C1 segment of cervical spinal cord (tissue), 14 donors: ENCODE results near the gene SLC18A2.
A peak's percentile ranks its signal among the peaks of the same experiment; 100 is the strongest.
"Not testable (repeated sequence)": the region's sequence is repeated elsewhere in the genome, so short reads cannot be mapped to it uniquely, and the experiment has no call there.

Experiments used
- DNase-seq, 14 donors: peaks; one replicate each; lab custom pipeline; 2025; lab: John Stamatoyannopoulos, UW

SLC18A2 gene

DNA sequence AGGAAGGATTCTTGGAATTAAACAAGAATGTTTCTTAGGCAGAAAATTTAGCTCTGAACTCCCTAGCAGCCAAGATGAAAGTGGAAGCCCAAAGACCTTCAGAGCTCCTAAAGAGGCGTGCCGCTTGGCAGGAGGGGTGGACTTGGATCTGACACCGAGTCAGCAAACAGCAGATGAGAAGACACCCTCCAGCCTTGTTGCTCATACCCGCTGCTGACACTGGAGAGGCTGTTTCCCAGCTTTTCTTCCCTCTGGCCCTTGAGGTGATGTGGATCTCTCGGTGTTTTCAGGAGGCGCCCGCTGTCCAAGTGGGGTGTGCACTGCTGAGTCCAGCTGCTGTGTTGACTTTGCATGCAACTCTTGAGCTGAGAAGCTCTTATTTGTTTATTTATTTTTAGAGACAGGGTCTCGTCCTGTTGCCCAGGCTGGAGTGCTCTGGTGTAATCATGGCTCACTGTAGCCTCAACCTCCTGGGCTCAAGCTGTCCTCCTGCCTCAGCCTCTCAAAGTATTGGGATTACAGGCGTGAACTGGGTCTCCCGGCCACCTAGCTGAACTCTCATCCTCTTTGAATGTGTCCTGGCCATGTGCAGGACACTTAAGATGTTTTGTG lies 21.5 kb downstream of the SLC18A2 start:
- DNase-seq: no peak

DNA sequence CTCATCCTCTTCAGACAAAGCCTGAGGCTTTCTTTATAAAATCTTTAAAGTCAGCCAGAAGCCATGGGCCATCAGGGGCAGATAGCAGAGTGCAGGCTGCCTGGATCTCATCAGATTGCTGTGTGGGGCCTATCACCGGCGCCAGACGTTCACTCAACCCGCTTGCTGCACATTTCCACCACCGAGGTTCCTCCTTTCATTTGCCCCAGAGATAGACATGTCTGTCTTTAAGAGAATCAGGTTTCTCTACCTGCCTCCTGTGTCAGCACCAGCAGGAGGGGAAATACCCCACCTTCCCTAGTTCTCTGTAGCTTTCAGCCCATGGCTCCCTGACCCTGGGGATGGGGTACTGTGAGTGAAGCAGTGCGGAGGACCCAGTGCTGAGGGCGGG lies 22.0 kb downstream of the SLC18A2 start:
- DNase-seq: no peak

DNA sequence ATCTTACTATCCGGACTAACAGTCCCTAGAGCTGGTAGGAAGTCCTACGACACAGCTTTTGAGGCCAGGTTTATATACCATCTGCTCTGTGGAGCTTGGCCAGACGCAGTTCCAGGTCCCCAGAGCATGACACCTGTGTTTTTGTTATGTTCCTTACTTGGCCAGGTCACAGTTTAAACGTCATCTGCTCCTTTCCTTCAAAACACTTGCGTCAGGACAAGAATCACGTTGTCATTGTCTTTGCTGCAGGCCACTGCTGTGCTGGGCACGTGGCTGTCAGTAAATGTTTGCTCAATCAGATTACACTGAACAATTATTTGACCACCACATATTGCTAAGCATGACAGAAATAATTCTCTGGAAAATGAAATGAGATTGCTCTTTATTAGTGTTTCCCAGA lies 23.9 kb downstream of the SLC18A2 start:
- DNase-seq: peak in 1 of 14 donors; percentile 33

DNA sequence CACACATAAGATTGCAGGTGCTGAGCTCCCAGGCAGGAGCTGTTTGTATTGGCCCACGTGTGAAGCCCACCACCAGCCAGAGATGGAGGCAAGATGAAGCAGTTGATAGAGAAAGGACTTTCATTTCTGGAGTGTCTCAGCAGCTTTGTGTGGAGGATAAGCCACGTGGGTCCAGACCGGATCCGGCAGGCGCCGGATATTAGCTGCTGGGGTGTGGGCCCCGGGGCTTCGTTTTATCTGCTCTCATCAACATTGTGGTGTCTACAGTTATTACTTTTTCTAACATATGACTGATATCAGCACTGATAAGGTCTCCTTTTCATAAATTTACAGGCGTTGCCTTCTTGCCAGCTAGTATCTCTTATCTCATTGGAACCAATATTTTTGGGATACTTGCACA lies 25.5 kb downstream of the SLC18A2 start:
- DNase-seq: no peak

DNA sequence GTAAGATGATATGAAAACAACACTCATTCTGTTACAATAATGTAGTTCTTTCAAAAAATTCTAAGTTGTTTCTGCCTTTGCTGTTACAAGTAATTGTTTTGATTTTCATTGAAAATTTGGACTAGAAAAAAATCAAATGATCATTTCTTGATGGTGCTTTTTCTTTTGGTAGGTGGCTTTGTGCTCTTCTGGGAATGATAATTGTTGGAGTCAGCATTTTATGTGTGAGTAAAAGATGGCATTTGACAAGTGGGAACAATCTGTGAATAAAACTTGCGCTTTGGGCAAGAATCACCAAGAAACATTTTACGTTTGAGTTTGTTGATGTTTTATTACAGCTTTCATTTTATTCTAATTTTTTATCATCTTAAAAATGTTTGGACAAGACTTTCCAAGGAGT lies 25.9 kb downstream of the SLC18A2 start:
- DNase-seq: no peak

DNA sequence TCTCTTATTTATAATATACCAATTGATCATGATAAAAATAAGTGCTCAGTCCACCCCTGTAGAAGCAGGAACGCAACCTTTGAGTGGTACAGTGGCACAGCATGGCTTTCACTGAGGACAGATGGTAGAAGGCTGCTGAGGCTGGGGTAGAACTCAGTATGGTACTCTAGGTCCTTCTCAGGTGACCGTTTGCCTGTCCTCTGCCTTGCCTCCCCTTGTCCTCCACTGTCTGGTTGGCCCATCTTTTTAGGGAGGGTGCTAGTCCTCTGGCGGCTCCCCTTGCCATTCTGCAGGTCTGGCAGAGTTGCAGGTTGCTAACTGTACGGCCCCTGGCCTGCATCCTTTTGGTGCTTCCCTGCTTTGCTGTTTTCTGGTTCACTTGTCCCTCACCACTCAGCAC lies 27.3 kb downstream of the SLC18A2 start:
- no peak for DNase-seq

DNA sequence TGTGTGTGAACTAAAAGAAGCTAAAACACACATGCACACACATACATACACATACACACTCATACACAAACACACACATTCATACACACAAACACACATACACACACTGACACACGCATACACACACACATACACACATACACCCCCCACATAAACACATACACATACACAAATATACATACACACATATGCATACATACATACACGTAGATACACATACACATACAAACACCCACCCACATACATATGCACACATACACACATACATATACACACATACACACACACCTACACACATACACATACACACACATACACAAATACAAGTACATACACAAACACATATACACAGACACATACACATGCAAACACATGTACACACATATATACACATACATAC lies 28.0 kb downstream of the SLC18A2 start:
- DNase-seq: no peak

DNA sequence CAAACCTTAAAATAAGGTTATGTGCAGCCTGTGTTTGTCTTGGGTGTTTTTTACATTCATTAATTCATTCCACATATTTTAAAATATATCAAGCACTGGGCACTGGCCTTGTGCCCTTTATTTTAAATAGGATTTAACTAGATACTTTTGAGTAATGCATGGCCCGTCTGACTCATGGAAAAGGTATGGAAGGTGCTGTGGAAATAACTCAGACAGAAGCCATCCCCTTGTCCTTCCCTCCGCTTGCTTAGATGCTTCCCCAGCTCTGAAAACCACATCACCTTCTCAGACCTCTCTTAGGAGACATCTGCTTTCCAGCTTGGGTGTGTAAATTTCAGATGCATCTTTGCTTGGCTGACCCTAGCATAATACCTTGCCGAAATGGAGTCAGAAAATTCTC lies 30.5 kb downstream of the SLC18A2 start:
- no peak for DNase-seq

DNA sequence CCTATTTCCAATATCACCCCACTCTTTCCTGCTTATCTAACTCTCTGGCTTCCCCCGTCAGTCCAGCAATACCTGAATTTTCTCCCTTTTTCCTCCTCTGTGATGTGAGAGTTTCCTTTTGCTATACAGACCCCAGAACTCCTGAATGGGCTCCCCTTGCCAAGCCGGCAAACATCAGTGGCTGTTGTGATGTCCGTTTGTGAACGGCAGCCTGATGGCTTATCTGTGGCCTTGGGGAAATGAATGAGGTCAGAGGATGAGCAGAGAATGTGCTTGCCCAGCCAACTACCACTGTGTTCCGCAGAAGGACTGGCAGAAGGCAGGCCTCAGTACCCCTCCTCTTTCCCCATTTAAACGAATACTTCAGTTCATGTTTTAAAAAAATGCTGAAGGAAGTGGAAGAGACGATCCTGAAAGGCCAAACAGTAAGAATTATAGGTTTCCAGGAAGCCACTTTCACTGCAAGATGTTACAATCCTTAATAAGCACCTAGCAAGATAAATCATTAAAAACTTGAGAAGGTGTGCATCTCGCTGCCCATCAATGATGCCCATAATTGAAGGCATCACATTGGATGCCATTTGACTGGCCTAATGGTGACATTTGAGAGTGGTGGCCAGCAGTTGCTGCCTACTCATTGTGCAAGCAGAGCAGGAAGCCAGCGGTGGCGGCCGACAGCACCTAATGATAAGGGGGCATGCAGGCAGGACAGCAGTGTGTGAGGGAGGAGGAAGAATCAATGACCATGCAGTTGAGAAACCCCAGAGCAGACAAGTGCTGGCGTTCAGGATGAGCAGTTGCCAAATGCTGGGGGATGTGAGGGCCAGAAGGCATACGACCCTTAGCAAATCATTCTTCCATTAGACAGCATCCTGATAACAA lies 31.5 kb downstream of the SLC18A2 start:
- DNase-seq: no peak

DNA sequence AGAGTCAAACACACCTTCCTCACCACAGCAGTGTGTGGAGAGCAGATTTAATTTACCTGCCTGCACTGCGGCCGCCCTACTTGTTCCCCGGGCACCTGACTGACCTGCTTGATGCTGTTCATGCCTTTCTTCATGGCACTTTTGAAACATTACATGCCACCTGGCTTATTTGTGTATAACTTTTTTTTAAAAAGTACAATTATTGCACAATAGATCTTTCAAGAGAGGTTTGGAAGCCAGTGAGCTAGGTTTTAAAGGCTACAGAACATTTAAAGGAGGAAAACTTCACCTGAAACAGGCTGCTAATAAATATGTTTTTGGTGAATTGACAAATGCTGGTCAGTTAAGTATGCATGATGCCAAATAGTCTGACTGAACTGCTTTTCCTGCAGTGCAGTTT lies 33.1 kb downstream of the SLC18A2 start:
- DNase-seq: no peak

DNA sequence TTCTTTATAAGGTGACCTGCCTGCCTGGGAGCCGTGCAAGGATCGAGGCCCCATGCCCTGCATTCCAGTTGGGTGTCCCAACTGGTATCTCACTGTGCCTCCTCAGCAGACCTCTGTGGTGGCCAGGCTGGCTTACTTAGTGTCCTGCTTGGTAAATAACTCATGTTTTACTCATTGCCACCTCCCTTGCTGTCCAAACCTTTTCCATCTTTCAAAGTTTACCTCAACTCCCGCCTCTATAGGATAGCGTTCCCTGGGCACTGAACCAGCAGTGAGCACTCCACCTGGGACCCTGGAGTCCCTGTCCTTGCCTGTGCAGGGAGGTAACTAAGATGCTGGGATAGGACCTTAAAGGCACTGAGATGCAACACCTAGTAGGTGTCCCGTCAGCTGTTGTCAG lies 33.6 kb downstream of the SLC18A2 start:
- DNase-seq: no peak

DNA sequence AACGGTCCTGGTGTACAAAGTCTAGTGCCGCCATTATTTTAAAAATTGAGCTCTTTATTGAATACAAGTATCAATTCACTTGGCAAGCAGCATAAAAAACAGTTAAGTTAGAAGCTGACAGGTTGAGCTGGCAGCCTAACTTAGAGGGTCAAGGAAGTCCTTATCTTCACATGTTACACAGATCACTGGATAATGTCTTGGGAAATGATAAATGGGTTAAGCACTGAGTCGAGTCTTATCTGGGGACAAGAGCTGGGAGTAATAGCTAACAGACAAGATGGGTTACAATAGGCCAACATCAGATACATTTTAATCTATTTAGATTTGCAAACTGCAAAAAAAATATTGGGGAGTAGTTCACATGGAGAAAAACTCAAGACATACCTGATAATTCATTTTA lies 34.2 kb downstream of the SLC18A2 start:
- no peak for DNase-seq

DNA sequence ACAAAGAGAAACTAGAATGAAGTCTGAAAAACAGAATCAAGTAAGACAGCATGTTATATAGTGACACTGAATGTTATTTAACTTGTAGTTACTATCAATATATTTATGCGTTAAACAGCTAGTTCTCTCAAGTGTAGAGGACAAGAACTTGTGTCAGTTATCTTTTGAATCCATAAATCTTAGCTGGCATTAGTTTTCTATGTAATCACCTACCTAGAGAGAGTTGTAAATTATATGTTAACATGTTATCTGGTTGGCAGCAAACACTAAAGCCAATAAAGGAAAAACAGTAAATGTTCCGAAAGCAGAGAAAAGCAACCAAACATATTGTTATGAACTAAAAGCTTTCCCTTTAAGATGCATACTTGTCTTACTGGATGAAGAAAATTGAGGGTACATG lies 36.8 kb downstream of the SLC18A2 start:
- DNase-seq: no peak

DNA sequence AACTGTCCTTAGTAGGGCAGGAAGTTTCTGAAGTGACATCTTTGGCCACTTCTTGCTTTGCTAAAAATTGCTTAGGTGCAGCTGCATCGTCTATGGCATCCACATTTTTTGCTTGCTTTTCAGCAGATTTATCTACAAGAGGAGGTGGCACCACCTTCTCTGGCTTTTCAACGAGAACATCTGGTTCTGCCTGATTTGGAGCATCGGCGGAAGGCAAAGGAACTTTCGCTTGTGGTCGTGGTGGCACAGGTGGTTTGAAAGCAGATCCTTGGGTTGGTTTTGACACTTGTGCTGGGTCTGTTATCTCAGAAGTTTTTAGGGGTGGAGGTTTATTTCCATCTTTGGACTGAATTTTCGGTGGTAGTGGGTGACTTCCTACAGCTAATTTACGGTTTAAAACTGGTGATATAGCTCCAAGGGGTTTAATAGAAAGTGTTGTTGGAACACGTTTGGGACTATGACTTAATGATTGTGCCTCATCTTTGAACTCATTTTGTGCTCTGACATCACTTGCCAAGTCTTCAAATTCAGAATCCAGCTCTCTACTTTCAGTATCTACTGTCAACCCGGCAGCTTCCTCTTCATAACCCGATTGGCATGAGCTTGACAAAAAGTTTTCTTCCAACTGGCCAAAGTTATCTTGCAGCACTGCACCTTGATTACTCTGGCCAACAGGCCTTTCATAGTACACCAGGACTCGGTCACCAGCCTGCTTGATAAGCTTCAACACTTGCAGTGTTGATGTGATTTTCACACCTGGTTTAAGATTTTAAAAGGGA lies 44.0 kb downstream of the SLC18A2 start:
- DNase-seq: no peak

DNA sequence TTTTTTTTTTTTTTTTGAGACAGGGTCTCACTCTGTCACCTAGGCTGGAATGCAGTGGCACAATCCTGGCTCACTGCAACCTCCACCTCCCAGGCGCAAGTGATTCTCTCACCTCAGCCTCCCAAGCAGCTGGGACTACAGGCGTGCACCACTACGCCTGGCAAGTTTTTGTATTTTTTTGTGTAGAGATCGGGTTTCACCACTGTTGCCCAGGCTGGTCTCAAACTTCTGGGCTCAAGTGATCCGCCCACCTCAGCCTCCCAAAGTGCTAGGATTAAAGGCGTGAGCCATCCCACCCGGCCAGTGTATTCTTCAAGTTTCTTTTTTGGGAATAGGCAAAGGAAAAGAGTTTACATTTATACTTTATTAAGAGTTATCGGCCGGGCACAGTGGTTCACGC lies 50.0 kb downstream of the SLC18A2 start:
- not testable (repeated sequence) for DNase-seq

DNA sequence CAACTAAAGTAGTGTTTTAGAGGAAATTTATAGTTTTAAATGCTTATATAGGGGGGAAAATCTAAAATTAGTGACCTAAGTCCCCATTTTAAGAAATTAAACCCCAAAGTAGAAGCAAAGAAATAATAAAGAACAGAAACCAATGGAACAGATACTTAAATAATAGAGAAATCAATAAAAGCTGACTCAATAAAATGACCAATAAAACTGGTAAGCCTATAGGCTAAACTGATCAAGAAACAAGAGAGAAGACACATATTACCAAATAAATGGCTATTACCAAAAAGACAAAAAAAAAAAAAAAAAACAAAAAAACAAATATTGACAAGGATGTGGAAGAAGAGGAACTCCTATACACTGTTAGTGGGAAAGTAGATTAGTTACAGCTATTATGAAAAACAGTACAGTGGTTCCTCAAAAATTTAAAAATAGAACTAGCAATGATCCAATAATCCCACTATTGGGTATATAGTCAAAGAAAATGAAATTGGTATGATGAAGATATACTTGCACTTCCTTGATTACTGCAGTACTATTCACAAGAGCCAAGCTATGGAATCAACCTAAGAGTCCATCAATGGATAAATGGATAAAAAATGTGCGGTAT lies 53.2 kb downstream of the SLC18A2 start:
- no peak for DNase-seq

DNA sequence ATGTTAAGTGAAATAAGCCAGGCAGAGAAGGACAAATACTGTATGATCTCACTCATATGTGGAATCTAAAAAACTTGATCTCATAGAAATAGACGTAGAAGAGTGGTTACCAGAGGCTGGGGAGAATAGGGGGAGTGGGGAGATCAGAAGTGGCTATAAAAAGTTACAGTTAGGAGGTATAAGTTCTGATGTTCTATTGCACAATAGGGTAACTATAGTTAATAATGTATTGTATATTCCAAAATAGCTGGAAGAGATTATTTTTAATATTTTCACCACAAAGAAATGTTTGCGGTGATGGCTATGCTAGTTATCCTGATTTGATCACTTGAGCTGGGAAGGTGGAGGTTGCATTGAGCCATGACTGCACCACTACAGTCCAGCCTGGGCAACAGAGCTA lies 53.8 kb downstream of the SLC18A2 start:
- no peak for DNase-seq

DNA sequence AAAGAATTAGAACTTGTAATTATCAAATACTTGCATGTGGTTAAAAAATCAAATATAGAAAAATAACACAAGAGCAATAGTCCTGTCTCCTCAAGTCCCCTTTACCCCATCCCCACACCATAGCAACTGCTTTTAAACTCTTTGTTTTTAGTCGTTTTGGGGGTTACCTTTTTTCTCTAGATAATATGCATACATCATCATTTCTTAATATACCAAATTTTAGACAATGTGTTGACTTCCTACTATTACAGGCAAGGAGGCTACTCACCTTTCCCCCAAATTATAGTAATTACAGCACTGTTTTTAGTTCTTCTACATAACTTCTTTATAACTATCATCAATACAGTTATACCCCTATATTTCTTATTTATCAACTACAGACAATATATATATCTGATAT lies 57.3 kb downstream of the SLC18A2 start:
- no peak for DNase-seq

DNA sequence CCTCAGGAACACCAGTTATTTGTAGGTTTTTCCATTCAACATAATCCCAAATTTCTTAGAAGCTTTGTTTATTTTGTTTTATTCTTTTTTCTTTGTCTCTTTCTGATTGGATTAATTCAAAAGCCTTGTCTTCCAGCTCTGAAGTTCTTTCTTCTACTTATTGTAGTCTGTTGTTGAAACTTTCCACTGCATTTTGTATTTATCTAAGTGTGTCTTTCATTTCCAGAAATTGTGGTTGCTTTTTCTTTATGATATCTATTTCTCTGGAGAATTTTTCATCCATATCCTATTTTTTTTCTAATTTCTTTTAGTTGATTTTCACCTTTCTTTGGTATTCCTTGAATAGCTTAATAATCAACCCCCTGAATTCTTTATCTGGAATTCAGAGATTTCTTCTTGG lies 58.5 kb downstream of the SLC18A2 start:
- no peak for DNase-seq

DNA sequence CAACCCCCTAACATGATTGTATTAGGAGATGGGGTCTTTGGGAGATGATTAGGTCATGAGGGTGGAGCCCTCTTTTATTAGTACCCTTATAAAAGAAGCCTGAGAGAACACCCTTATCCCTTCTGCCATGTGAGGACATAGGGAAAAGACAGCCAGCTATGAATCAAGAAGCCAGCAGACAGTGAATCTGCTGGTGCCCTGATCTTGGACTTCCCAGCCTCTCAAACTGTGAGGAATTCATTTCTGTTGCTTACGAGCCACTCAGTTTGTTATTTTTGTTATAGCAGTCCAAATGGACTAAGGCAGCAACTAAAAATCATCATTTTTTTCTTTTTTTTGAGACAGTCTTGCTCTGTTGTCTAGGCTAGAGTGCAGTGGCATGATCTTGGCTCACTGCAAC lies 59.8 kb downstream of the SLC18A2 start:
- no peak for DNase-seq

DNA sequence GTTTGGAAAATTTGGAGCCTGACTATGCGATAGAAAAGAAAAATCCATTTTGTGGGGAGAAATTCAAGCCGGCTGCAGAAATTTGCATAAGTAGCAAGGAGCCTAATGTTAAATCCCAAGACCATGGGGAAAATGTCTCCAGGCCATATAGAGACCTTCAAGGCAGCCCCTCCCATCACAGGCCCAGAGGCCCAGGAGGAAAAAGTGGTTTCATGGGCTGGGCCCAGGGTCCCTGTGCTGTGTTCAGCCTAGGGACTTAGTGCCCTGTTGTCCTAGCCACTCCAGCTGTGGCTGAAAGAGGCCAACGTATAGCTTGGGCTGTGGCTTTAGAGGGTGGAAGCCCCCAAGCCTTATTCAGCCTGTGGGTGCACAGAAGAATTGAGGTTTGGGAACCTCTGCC lies 62.5 kb downstream of the SLC18A2 start:
- DNase-seq: not testable (repeated sequence)

DNA sequence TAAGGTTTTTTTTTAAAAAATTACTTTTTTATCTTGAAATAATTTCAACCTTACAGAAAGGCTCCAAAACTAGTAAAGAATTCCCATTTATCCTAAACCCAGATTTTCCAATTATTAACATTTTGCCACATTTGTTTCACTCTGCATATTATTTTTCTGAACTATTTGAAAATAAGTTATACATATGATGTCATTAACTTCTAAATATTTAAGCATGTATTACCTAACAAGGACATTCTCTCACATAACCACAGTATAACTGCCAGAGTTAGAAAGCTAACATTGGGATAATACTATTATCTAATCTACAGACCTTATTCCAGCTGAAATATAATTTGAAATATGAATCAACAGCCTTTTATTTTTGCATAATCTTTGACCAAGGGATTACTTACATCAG lies 65.8 kb downstream of the SLC18A2 start:
- DNase-seq: no peak
